ENCODE data around the gene SHCBP1.

The SHCBP1 gene

DNA sequence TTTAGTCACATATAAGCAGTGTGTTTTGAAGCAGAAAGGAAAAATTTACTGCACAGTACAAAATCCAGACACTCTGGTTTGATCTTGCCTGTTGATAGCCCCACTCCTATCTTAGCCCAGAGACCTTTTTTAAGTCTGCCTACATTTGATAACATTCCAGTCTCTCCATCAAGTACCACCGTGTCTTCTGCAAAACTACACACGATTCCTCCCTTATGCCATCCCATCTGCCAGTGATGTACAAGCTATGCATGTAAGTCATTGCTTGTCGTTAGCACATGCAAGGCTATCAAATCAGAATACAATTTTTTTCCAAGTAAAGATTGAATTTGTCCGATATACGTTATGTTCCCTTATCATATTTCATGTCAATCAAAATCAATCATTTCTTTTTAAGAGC, 14.9 kb downstream of the SHCBP1 start:
- FAIRE-seq, result no peak
- no peak for DNase-seq (ENCODE audit: insufficient read length, low spot score)
- TF ChIP-seq, protein P1, sequence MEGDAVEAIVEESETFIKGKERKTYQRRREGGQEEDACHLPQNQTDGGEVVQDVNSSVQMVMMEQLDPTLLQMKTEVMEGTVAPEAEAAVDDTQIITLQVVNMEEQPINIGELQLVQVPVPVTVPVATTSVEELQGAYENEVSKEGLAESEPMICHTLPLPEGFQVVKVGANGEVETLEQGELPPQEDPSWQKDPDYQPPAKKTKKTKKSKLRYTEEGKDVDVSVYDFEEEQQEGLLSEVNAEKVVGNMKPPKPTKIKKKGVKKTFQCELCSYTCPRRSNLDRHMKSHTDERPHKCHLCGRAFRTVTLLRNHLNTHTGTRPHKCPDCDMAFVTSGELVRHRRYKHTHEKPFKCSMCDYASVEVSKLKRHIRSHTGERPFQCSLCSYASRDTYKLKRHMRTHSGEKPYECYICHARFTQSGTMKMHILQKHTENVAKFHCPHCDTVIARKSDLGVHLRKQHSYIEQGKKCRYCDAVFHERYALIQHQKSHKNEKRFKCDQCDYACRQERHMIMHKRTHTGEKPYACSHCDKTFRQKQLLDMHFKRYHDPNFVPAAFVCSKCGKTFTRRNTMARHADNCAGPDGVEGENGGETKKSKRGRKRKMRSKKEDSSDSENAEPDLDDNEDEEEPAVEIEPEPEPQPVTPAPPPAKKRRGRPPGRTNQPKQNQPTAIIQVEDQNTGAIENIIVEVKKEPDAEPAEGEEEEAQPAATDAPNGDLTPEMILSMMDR (IDR thresholded peaks at IDR 0.05; ENCODE audit: insufficient read depth, missing control alignments), result no peak

DNA sequence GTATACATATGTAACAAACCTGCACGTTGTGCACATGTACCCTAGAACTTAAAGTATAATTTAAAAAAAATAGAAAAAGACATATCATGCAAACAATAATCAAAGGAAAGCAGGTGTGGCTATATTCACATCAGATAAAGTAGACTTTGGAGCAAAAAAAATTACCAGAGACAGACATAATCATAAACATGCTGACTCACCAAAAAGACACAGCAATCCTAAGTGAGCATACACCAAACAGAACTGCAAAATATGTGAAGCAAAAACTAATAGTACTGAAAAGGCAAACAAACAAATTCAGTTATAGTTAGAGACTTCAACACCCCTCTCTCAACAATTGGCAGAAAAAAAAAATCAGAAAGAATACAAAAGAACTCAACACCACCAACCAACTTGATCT, 29.9 kb downstream of the SHCBP1 start:
- DNase-seq (ENCODE audit: insufficient read length, low spot score) (no peak), FAIRE-seq (no peak)
- TF ChIP-seq, protein P1 (IDR thresholded peaks at IDR 0.05; ENCODE audit: insufficient read depth, missing control alignments), result no peak

DNA sequence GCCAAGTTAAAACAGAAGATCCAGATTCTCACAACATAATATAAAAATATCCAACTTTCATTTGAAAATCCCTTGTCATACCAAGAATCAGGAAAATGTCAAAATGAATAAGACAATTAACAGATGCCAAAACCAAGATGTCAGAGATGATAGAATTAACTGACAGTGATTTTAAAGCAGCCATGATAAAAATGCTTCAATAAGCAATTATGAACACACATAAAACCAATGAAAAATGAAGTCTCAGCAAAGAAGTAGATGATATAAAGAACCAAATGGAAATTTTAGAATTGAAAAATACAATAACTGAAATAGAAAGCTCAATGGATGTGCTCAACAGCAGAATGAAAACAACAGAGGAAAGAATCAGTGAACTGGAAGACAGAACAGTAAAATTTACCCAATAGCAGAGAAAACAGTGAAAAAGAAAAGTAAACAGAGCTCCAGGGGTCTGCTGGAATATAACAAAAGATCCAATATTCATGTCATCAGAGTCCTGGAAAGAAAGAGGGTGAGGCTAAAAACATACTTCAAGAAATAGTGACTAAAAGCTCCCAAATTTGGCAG, 35.1 kb downstream of the SHCBP1 start:
- TF ChIP-seq, protein P1 (IDR thresholded peaks at IDR 0.05; ENCODE audit: insufficient read depth, missing control alignments), result no peak
- FAIRE-seq (no peak), DNase-seq (ENCODE audit: insufficient read length, low spot score) (no peak)

DNA sequence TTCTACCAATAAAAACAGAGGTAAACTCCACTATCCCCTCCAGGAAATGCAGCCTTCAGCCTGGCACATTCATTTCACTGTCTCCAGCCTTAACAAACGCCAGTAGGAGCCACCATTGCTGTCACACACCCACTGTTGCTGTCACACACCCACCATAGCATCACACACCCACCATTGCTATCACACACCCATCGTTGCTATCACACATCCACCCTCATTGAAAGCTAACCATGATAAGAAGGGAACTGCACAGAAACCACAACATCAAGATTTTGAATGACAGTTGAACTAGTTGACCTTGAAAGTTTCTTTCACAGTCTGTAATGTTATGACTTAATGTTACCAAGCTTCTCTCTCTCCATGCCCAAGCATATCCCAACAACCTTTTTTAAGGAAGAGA, 38.1 kb downstream of the SHCBP1 start:
- TF ChIP-seq, protein P1 (IDR thresholded peaks at IDR 0.05; ENCODE audit: insufficient read depth, missing control alignments), result no peak
- no peak for DNase-seq (ENCODE audit: insufficient read length, low spot score)
- no peak for FAIRE-seq

DNA sequence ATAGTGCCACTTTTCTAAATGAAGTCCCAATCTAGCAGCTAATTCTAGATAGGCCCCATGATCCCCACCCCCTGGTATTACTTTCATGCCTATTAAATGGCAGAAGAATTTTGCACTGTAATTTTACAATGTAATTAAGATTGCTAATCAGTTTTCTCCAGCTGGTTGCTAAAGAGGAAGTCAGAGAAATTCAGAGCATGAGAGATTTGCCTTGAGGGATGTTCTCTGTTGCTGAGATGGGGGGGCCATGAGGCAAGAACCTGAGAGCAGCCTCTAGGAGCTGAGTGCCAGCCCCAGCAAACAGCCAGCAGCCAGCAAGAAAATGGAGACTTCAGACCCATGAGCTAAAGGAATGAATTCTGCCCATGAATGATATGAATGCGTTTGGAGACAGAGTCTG, 38.9 kb downstream of the SHCBP1 start:
- DNase-seq (ENCODE audit: insufficient read length, low spot score), result no peak
- TF ChIP-seq, protein P1 (IDR thresholded peaks at IDR 0.05; ENCODE audit: insufficient read depth, missing control alignments), result no peak
- FAIRE-seq, result no peak

DNA sequence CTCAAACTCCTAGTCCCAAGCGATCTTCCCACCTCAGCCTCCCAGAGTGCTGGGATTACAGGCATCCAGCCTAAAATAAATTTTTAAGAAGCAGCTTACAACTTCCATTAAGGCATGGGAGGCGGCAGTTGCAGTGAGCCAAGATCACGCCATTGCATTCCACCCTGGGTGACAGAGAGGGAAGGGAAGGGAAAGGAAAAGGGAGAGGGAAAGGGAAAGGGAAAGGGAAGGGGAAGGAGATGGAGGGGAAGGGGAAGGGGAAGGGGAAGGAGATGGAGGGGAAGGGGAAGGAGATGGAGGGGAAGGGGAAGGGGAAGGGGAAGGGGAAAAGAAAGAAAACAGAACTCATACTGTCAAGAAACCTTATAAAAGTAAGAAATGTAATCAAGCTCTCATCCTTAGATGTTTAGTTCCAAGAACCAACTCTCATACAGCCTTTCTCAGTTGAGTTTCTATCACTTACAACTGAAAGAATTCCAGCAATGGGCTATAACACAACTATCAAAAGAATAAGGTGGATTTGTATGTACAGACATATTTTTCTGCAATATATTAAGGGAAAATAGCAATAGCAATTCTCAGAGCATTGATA, 43.1 kb downstream of the SHCBP1 start:
- DNase-seq (ENCODE audit: insufficient read length, low spot score) (no peak), FAIRE-seq (no peak)
- TF ChIP-seq, protein P1 (IDR thresholded peaks at IDR 0.05; ENCODE audit: insufficient read depth, missing control alignments), result no peak

DNA sequence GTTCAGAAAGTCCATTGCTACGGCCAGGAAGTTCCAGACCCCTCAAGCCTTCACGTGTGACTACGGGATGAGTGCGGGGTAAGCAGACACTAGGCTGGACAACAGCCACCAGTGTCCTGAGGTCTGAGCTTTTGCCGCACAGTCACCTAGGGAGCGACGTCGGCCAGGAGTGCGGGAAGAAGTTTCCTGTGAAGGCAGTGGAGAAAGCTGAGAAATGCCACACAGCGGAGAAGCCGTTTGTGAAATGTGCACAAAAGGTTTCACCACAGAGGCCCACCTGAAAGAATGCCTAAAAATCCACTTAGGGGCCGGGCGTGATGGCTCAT, 47.4 kb downstream of the SHCBP1 start:
- TF ChIP-seq, protein P1 (IDR thresholded peaks at IDR 0.05; ENCODE audit: insufficient read depth, missing control alignments), result no peak
- DNase-seq (ENCODE audit: insufficient read length, low spot score) (no peak), FAIRE-seq (no peak)

Data from D721Med (cell line).